ENCODE data around the gene PPL. TPM values are rescaled to one million over a fixed set of nuclear protein-coding genes. Genes with fewer than 3 reads are reported as not detected.
"Not testable (repeated sequence)": the region's sequence is repeated elsewhere in the genome, so short reads cannot be mapped to it uniquely, and the experiment has no call there.

The PPL gene
- total RNA-seq, 1 donor from 2014 or later = 0.82 TPM

DNA sequence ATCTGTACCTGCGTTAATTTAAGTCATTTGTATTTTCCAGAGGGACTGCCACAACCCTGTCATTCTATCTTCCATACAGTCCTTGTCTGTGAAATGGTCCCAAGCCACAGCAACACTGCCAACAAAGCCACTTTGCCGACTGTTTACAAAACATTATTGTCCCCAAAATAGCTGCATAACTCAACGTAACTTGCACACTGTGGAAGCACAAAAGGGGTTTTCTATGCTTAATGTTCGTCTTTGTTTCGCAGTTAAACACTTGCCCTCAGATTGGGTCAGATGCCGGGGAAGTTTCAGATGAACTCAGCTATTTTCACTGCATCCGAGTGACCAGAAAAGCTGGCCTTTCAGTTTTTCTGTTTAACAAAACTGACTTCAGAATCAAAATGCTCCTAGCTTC is 25.8 kb upstream of the PPL start:
- FAIRE-seq (peak; percentile 96), DNase-seq (ENCODE audit: low spot score in 2 of 2) (peak in 1 of 2 donors; percentile 67)

DNA sequence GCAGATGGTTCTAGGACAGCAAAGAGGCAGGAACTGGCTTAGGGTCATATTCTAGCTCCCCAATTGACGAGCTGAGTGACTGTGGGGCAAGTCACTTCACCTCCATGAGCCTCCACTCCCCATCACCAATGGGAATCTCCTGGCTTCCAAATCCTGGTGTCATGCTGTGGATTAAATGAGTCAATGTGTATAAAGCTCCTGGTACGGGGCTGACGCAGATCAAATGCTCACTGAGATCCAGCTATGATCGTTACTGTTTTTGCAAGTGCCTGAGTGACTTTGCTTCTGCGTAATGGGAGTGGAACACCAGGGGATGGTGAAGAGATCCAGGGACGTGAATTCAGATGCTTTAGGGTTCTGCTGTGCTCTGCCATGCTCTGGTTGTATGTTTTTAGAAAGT is 23.6 kb upstream of the PPL start:
- FAIRE-seq = no peak
- no peak for DNase-seq (ENCODE audit: low spot score in 2 of 2)

DNA sequence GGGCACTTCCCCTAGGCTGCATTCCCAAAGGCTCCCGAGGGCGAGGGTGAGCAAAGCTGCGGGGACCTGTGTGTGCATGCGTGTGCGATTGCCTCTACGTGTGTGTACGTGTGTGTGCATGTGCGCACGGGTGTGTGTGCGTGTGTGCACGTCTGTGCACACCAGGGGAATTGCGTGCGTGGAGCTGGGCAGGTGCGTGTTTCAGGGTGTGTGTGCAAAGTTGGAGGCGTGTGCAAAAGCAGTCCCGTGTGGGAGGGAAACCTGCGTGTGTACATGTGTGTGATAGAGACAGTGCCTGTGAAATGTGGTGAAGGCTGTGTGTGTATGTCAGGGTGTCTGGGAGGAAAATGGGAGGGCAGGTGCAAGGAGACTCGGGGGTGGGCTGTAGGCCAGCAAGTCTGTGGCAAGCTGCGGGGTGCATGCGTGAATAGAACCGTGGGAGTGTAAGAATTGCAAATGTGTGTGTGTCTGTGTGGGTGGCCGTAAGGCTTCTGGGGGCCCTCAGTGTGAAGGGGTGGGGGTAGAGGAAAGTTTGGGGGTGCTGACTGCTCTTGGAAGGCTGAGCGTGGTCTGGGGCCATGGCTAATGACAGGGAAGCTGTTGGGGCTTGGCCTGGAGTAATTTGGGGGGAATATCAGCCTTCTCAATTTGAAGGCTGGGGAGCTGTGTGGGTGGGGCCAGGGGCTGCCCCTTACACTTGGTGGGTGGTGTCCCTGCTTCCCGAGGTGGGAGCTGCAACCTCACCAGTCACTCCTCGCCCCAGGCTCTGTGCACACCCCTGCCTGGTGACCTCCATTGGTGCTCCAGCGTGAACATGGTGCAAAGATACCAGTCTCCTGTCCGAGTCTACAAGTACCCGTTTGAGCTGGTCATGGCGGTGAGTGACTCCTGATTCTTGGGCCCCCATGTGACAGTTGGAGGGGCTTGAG is 21.8 kb upstream of the PPL start:
- no peak for FAIRE-seq

DNA sequence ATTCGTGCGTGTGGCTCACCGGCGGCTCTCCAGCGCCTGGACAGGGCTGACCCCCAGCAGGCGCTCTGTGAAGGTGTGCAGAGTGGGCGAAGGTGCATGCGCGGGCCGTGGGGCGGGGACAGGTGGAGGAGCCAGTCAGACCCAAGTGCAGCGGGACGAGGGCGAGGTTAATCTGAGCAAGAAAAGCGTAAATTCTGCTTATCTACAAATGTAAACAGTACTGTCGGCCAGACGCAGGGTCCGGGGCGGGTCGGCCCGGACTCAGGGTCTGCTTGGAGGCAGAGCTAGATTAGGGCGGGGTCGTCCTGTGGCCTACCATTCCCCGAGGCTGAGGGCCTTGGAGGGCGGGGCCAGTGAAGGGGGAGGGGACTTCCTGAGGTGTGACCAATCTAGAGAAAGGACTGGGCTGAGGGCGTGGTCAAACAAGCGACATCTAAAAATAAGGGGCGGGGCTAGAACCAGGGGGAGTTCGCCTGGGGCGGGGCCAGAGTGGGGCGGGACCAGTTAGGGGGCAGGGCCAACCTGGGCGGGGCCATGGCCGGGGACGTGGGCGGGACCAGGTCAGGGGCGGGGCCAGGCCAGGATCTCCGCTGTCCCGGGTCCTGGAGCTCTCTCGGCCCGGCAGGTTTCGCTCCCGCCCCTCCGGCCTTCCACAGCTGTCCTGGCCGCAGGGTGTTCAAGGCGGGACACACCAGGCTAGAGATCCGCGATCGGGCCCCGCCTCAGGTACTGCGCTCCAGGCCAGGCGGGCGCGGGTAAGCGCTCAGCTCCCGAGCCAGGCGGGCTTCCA is 21.0 kb upstream of the PPL start, which contains the start of gene SEC14L5:
TSS of gene SEC14L5 (plus strand) at position 611 of the 790 bp plus-strand sequence. CDS start 994 bp downstream, outside the sequence.
- no peak for FAIRE-seq
- peak; percentile 94 to 98 for DNase-seq (ENCODE audit: low spot score in 2 of 2)

More for the DNA sequence above, 21.8 kb upstream of the PPL start:
- DNase-seq (ENCODE audit: low spot score in 2 of 2) = no peak

DNA sequence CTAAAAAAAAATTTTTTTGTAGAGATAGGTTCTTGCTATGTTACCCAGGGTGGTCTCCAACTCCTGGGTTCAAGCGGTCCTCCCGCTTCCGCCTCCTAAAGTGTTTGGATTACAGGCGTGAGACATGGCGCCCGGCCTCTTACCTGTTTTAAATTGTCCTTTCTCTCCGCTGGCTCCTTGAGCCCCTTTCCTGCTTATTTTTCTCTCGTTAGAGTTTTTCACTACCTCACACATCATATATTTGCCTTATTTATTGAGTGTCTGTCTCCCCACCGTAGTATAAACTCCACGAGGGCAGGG is 20.4 kb upstream of the PPL start:
- FAIRE-seq (no peak), DNase-seq (ENCODE audit: low spot score in 2 of 2) (no peak)

DNA sequence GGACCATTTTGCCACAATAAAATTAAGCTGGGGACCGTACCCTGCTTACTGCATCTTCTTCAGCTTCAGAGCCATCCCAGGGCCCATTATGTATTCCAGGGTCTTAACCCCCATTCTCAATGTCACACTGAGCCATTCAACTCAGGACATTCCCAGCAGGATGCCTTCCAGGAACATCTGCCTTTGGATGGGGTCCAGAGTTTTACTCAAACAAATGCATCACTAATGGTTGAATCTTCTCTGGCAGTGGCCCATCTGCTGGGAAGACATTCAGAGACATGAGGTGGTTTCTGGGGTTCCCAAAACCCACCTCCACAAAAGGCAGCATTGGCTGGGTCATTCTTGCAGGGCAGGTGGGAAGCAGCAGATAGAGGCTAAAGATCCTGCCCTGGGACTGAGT is 17.8 kb upstream of the PPL start:
- no peak for DNase-seq (ENCODE audit: low spot score in 2 of 2)
- no peak for FAIRE-seq

DNA sequence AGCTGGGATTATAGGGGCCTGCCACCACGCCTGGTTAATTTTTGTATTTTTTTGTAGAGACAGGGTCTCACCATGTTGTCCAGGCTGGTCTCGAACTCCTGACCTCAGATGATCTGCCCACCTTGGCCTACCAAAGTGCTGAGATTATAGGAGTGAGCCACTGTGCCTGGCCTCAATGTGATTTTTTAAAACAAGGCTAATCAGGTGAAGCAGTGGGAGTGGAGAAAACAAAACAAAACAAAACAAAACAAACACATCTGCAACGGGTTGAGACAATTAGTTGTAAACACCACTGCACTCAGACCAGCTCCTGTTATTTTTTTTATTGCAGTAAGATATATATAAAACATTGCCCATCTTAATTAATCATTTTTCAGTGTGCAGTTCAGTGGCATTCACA is 14.6 kb upstream of the PPL start:
- FAIRE-seq; DNase-seq (ENCODE audit: low spot score in 2 of 2): not testable (repeated sequence)

DNA sequence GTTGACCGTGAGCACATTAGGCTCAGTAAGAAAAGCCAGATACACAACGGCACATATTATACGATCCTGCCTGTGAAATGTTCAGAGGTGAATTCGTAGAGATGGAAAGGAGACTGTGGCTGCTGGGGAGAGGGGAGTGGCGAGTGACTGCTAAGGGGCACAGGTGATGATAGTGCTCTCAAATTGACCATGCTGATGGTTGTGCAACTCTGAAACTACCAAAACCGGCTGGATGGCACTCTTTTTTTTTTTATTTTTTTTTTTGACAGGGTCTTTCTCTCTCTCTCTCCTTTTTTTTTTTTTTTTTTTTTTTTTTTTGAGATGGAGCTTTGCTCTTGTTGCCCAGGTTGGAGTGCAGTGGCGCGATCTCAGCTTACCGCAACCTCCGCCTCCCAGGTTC is 13.0 kb upstream of the PPL start:
- DNase-seq (ENCODE audit: low spot score in 2 of 2) = no peak
- FAIRE-seq = no peak

DNA sequence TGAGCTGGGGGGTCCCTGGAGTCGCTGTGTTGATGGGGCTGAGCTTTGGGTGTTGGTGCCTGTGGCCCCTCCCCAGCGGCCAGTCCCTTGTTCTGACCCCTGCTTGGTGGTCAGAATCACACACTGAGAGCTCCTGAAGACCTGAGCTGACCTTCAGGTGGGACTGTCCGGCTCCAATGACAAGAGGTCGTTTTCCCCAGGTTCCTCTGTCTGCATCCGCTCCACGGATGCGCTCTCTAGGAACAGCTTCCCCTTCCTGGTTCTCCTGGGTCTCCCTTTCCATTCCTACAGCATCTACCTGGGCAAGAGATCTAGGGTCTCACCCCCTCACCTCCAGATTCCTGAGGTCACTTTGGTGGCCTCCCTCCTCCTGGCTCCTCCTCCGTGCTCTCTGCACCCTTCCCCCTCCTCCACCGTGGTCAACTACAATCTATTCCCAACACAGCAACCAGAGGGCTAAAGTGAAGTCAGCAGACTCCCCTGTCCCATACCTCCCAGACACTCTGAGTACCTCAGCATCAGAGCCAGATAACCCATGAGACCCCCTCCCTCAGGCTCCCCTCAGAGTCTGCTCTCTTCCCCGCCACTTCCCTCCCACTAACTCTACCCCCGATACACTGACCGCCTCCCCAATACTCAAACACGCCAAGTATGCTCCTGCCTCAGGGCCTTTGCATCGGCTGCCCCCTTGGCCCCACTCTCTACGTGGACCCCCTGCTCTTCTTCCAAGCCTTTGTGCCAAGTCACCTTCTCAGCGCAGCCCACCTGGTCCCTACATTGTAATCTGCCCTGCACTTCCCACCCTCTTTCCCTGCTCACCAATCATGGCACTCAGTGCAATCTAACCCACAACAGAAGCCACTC is 12.2 kb upstream of the PPL start:
- DNase-seq (ENCODE audit: low spot score in 2 of 2) (no peak), FAIRE-seq (no peak)

DNA sequence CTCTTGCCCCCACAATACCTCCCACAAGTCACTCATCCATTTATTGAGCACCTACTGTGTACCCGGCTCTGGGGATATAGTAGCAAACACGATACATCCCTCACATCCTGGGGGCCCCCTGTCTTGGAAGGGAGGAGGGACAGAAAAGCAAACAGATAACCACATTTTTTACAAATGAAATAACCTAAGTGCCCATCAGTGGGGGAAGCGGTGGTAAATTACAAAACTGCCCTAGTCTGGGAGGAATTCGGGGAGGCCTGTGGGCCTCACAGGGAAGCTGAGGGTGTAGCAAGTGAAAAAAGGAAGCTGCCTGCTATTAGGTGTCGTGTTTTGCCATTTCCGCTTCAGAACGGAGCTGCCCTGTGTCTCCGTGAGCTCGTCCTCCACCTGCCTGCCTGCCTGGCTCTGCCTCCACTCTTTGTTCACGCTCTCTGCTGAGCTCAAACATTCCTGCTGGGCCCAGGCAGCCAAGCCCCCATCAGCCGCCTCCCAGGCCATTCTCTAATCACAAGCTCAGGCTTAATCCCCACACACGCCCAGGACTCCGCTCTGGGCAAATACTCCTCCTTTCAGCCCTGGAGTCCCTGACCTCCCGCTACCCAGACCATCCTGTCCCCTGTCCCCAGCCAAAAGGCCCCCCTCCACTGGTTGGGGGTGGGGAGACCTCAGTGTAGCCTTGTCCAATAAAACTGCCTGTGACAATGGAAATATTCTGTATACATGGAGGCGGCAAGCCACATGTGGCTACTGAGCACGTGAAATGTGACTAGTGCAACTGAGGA is 11.0 kb upstream of the PPL start:
- DNase-seq (ENCODE audit: low spot score in 2 of 2) = no peak
- no peak for FAIRE-seq

DNA sequence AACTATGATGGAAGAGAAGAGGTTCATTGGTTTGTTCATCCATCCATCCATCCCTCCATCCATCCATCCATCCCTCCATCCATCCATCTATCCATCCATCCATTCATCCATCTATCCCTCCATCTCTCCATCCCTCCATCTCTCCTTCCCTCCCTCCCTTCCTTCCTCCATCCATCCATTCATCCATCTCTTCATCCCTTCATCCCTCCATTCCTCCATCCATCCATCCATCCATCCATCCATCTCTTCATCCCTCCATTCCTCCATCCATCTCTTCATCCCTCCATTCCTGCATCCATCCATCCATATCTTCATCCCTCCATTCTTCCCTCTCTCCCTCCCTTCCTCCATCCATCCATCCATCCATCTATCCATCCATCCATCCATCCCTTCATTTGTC is 10.0 kb upstream of the PPL start:
- DNase-seq (ENCODE audit: low spot score in 2 of 2) = no peak
- FAIRE-seq = no peak

DNA sequence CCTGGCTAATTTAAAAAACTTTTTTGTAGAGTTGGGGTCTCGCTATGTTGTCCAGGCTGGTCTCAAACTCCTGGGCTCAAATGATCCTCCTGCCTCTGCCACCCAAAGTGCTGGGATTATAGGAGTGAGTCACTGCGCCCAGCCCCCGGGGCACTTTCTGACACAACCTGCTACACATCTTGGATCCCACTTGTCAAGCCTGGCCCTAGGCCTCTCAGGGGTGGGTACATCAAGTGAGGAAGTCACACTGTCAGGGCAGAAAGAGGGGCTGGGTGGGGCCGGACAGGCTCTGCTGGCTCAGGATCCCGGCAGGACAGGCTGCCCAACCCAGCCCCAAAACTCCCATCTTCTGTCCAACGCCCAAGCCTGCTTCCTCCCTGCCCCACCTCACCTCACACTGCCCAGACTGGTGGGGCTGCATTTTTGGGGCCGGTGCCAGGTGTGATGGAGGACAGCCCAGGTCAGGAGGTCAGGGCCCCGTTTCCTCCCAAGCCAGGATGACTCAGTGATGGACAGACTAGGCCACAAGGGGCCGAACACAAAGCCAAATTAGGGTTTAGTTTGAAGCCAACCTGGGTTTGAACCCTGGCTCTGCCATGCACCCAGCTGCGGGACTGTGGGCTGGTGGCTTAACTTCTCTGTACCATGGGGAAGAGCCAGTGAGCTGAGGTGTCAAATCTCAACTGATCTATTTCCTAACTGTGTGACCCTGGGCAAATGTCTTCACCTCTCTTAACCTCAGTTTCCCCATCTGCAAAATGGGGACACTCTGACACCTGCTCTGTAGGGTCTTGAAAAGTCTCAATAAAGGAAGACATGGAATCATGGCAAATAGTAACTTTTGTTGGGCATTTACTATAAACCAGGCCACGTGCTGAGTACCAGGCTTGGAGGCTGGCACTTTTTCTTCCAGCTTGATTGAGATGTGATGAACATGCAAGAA is 8.9 kb upstream of the PPL start:
- FAIRE-seq (no peak), DNase-seq (ENCODE audit: low spot score in 2 of 2) (no peak)

DNA sequence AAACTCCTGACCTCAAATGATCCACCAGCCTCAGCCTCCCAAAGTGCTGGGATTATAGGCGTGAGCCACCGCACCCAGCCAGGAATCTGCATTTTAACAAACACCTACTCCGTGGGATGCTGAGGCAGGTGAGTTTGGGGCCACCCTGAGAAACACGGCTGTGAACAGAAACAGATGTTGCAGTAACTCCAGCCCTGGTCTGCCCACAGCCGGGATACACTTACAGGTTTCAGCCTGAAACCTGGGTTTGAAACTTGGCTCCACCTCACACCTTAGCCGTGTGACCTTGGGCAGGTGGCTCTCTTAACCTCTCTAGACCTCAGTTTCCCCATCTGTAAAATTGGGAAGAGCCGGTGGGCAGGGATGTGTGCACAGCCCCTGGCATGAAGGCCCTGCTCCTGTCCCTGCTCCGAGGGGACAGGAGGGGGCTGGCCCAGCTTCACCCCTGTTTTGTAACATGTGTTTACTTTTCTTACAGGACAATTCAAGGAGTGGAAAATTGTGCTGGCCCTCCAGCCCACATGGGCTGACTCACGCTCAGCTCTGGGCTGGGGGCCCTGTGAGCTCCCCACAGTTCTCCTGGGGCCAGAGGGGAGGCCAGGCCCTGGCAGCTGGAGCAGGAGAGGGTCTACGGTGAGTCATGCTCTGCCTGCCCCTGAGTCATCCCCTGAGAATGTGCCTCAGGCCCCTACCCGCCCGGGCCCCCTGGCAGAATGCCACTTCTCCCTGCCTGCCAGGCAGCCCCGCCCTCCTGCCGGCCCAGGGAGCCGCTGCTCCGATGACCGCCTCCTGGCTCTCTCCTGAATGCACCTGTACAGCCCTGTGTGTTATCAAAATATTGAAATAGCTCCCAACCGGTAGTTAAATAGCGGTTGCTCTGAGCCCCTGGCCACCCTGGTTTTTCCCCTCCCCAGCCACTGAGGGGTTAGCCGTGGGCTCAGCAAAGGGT is 7.7 kb upstream of the PPL start:
- DNase-seq (ENCODE audit: low spot score in 2 of 2) (peak in 1 of 2 donors; percentile 69), FAIRE-seq (no peak)

DNA sequence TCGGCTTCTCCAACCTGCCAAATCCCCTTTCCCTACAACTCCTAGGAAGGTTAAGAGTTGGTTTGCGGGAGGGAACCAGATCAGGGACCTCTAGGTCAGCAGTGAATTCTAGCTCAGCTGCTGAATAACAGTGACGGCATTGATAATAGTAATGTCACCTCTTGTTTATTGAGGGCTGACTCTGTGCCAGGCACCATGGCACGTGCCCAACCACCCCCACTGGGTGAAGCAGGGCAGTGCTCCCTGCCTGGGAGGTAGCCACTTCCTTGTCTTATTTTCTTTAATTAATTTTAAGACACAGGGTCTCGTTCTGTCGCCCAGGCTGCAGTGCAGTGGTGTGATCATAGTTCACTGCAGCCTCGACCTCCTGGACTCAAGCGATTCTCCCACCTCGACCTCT is 5.5 kb upstream of the PPL start:
- FAIRE-seq (no peak), DNase-seq (ENCODE audit: low spot score in 2 of 2) (no peak)

DNA sequence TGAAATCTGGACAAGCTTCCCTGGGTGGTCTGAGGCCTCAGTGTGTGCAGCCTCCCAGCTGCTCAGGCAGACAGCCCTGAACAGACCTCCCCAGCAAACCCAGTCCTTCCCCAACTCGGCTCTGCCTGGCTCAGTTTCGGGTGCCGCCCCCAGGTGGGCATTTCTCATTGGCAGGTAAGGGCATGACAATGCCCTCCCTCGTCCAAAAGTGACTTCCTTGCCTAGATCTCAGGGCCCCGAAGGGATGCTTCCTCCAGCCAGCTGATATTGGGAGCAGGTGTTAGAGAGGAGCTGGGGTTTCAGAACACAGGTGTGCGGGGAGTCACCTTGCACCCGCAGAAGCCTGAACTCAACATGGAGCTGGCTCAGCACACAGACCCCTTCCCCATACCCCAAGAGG is 3.8 kb upstream of the PPL start:
- DNase-seq (ENCODE audit: low spot score in 2 of 2) (no peak), FAIRE-seq (no peak)

DNA sequence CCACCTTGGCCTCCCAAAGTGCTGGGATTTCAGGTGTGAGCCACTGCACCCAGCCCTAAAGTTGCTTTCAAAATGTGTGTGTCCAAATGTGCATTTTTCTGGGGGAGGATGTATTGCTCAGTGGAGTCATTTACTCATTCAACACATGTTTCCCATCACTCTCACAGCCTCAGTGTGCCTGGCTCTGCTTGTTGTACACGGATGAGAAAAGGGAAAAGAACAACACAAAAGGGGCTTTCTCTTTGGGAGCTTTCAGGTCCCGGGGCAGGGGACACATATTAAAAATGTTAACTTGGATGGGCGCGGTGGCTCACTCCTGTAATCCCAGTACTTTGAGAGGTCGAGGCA is 1.7 kb upstream of the PPL start:
- FAIRE-seq (no peak), DNase-seq (ENCODE audit: low spot score in 2 of 2) (no peak)

DNA sequence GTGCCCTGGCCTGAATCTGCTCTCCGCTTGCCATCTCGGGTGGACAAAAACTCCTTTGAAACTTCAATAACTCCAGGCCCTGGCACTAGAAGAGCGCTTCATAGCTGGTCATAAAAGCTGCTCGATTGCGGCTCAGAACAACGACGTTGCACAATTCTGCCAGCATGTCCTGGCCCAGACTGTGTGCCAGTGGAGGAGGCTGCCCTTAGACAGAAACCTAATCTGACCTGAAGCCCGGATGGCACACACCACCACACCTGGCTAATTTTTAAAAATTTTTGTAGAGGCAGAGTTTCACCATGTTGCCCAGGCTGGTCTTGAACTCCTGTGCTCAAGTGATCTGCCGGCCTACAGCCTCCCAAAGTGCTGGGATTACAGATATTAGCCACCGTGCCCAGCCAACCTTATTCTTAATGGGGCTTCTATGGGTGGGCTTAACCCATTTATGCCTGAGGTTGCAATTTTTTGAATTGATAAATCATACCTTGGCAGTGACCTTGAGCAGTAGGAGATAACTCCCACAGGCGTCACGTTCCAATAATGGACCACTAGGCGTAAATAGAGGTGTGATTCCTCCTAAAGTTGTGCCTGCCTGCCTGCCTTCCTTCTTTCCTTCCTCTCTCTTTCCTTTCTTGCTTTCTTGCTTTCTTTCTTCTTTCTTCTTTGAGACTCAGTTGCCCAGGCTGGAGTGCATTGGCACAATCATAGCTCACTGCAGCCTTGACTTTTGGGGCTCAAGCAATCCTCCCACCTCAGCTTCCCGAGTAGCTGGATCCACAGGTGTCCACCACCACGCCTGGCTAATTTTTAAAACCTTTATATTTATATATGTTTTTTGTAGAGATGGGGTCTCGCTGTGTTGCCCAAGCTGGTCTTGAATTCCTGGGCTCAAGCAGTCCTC is 1.1 kb upstream of the PPL start:
- no peak for FAIRE-seq

More for the DNA sequence above, 1.1 kb upstream of the PPL start:
- no peak for DNase-seq (ENCODE audit: low spot score in 2 of 2)

All from frontal cortex (tissue), 4 donors.